CD4-positive, alpha-beta T cell treated with Interleukin-12 subunit alpha and Interleukin-12 subunit beta, for 1 hour (primary cell): ENCODE results near the gene RNF123.

ENCODE experiments used
- DNase-seq: peaks from one replicate; pipeline ENCODE4 v3.0.0-alpha.2; 2020

Gene RNF123

DNA sequence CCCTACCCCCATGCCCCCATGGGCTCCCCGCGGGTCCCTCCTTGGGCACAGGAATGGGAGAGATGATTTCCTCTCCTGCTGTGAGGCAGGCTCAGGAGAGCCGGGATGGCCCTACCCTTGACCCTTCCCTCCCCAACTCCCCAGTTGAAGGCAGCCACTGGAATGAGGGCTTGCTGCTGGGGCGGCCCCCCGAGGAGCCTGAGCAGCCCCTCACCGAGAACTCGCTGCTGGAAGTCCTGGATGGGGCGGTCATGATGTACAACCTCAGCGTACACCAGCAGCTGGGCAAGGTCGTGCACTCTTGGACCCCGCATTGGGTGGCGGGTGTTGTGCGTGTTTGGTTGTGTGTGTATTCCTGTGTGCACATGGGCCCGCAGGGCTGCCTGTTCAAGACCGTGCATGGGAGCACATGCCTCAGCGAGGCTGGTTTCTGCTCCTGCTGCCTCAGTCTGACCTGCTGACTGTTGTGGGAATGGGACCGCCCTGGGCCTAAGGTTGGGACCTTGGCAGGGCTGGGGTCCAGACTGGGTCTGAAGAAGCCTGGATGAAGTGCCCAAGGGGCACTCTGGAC is 16.1 kb downstream of the RNF123 start:
- no peak for DNase-seq

DNA sequence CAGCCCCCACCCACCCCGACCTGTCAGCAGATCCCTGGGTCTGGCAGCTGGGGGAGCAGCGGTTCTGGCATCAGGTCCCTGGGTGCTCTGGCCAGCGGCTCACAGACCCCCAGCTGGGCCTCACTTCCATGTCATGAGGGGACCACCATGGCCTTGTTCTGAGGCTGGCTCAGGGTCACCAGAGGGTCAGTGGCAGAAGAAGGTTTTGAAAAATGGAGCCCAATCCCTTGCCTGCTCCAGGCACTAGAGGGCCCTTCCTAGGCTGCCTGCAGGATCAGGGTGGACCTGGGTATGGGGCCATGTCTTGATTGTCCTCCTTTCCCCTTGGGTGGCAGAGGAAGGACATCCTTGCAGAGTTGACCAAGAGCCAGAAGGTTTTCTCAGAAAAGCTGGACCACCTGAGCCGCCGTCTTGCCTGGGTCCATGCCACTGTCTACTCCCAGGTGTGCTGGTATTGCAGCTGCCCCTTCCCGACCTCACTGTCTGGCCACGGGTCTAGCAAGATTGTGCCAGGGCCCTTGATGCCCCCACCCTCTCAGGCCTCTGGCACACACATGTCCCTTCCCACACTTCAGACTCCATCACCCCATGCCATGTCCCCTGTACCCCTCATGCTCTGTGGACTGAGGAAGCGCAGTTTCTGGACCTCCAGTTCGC is 17.2 kb downstream of the RNF123 start:
- no peak for DNase-seq

DNA sequence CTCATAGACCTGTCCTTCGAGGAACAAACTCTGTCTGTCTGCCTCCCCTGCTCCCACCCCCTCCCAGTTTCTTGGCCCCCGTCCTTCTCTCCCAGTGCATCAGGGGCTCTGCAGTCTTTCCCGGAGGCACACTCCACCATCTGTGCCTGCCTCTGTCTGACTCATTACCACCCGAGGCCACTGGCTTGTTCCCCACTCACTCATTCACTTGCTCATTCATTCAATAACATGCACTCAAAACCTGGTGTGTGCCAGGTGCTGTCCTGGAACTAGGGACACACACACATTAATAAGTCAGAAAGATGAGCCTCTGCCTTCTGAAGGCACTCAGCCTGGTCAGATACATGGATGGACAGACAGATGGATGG is 17.7 kb downstream of the RNF123 start:
- no peak for DNase-seq

DNA sequence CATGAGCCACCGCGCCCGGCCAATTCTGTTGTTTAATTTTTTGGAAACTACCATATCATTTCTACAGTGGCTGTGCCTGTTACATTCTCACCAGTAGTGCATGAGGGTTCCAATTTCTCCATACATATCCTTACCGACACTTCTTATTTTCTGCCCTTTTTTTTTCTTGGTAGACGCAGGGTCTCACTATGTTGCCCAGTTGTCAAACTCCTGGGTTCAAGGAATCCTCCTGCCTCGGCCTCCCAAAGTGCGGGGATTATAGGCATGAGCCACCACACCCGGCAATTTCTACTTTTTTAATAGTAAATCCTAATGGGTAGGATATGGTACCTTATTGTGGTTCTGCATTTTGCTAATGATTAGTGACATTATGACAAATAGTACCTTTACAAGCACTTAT is 20.5 kb downstream of the RNF123 start:
- DNase-seq: no peak

DNA sequence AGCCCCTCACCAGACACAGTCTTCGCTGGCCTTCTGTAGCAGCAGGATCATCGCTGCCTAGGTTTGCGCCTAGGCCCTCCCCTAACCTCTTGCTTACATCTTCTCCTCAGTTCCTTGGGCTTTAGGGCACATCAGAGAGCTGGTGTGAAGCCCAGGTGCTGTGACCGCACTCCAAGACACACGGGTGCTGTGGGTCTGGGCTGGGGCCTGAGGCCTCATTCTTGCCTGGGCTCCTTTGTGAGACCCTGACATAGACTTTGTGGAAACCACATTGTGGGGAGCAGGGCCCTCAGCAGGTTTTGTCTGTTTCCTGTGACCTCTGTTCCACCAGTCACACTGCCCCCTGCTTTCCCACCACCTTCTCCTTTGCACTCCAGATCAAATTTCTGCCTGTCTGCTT is 22.1 kb downstream of the RNF123 start:
- DNase-seq: no peak

DNA sequence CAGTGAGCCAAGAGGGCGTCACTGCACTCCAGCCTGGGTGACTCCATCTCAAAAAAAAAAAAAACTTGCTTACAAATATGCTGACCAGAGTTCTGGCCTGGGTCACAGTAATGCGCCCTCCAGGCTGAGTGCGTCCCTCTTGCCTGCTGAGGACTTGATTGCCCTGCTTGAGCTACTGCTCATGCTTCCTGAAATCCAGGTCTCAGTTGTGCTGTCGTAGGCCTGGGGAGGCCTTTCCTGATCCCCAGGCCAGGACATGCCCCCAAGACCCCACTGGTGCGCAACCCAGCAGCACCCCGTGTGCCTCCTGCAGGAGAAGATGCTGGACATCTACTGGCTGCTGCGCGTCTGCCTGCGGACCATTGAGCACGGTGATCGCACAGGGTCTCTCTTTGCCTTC is 22.8 kb downstream of the RNF123 start:
- DNase-seq: no peak

DNA sequence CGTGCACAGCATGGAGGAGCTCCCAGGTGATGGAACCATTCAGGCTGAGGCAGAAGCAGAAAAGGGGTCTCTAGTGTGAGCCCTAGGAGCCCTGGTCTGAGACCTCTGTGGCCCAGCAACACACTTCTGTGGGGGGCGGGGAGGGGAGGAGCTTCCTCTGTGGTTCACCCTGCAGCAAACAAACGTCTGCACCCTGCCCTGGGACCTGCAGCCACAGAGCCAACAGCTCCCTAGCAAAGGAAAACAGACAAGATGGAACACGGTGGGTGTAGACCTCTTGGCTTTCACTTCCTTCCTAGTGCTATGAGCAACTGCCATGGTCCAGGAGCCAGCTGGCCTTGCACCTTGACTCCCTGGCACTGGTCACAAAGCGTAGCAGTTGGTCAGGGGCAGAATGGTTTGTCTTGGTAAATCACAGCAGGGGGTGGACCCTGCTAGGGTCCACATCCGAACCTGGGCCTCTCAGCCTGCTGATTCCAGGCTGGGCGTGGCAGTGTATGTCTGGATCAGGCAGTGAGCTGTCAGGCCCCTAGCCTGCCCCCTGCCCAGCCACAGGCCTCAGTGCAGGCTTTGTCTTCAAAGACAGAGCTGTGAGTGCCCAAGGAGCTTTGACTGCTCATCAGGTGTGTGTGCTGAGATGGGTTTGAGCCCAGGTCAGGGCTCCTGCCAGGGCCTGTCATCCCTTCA is 23.4 kb downstream of the RNF123 start:
- DNase-seq: no peak

DNA sequence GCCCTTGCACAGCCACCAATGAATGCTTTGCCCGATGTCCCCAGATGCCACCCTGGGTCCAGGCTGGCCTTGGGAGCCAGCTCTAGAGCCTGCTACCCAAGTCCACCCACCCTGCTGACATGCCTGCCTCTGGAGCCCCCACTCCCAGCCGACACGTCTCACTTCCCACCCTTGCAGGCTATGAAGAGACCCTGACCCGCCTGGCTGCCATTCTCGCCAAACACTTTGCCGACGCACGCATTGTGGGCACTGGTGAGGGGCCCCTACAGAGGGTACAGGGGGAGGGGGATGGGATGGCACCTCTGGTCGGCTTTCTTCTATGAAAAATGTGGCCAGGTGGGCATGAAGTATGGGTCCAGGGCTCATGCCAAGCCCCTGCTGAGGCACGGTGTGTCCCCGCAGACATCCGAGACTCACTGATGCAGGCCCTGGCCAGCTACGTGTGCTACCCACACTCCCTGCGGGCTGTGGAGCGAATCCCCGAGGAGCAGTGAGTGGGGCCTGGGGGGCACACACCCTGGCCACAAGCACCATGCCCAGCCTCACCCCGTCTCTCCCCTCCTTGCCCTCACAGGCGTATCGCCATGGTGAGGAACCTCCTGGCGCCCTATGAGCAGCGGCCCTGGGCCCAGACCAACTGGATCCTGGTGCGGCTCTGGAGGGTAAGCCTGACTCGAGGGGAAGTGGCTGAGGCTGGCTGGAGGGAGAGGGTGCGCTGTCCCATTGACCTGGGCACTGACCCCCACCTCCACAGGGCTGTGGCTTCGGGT is 24.2 kb downstream of the RNF123 start:
- DNase-seq: no peak

DNA sequence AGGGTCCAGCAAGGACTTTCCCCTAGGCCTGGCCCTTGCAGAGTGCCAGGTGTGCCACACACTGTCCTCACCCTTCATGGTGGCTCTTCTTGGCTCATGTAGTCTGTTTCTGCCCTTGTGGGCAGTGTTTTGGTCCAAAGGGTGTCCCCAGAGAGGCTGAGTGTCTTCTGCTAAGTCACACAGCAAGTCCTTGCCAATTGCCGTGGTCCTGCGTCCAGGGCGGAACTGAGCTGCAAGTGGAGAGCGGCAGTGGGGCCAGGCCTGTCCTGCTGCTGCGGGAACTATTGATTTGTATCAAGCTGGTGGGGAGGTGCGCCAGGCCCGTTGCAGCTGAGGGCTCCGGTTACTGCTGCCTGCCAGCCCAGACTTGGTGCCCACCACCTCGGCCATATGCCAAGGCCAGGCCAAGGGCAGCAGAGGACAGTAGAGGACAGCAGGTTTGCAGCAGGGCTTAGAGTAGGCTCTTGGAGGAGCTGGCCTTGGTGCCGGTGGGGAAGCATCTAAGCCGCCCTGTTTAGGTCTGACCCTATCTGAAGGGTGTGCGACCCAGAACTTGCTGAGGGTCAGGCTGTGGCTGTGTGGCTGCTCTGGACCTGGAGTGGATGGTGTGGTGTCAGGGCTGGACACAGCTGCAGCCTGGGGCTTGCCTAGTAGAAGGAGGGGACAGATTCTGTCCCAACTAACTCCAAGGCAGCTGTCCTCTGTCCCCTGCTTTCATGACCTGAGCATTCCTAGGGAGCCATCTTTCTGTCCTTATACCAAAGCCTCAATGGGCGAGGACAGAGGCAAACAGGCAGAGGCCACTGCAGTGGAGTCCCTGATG is 25.6 kb downstream of the RNF123 start:
- no peak for DNase-seq

DNA sequence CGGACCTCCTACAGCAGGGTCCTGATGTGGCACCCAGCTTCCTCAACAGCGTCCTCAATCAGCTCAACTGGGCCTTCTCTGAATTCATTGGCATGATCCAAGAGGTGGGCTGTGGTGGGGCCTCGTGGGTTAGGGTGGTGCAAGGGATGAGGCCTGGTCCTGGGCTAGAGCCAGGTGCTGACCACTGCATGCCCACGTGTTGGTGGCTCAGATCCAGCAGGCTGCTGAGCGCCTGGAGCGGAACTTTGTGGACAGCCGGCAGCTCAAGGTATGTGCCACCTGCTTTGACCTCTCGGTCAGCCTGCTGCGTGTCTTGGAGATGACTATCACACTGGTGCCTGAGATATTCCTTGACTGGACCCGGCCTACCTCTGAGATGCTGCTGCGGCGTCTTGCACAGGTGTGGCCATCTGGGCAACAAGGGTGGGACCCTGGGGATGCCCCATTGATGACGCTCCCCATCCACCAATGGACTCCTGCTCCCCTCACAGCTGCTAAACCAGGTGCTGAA is 26.3 kb downstream of the RNF123 start:
- no peak for DNase-seq

DNA sequence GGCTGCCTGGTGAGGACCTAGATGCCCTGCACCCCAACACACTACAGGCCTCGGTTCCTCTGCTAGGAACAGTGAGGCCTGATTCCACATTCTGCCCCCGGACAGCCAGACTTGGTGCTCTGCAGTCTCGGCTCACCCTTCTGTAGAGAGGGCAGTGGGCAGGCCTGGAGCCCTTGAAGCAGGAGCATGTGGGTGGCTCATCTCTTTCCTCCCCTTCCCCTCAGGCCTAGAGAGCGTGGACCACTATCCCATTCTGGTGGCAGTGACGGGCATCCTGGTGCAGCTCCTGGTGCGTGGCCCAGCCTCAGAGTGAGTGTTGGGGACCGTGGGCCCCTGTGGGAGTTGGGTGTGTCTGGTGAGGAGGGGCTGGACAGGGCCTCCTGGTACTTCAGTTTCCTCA is 26.8 kb downstream of the RNF123 start:
- no peak for DNase-seq

DNA sequence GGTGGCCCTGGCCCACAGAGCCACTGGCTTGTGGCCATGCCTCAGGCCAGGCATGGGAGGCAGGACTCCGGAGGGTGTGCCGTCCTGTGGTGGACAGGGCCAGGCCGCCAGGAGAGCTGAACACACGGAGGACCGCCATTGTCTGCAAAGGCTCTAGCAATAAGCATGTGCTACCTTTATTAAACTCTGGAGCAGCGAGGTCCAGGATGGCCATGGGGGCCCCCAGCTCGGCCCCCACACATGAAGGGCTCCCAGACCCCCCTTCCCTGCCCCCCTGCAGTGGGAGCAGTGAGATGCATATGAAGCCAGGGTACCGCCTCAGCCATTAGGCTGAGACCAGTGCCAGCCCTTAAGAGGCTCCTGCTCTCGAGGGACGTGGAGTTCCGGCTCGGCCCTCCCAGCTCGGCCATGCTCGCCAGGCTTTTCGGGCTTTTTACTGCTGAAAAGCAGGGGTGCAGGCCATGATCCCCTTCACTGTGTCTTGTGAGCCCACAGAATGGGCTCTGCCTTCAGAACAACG is 27.4 kb downstream of the RNF123 start:
- DNase-seq: no peak

DNA sequence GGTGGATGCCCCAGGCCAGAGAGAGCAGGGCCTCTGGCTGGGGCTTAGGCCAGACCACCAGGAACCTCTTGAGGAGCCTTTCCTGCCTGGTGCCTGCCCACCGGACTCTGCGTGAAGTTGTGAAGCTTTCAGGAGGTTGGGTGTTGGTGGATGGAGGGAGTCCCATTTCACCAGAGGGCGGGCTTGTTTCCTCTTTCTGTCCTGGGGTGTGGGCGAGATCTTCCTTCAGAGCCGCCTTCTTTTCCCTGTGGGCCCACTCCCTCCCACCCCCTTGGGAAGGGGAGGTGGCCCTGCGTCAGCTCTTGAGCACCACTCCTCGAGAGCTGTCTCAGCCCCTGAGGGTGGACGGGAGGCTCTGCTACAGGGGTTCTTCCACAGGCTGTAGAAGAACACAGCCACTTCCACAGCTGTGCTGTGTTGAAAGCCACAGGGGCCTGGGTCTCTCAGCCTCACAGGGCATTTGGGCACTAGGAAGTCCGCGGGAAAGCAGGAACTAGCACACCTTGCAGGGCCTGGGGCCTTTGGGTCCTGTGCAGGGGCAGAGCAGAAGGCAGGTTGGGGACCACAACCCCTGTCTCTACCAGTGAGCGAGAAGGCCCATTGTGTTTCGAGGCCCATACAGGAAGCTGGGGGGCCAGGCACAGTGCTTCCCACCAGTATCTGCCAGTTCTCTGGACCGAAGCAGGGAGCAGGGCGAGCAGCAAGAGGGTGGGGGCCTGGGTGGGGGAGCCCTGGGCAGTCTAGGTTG is 28.0 kb downstream of the RNF123 start:
- no peak for DNase-seq

DNA sequence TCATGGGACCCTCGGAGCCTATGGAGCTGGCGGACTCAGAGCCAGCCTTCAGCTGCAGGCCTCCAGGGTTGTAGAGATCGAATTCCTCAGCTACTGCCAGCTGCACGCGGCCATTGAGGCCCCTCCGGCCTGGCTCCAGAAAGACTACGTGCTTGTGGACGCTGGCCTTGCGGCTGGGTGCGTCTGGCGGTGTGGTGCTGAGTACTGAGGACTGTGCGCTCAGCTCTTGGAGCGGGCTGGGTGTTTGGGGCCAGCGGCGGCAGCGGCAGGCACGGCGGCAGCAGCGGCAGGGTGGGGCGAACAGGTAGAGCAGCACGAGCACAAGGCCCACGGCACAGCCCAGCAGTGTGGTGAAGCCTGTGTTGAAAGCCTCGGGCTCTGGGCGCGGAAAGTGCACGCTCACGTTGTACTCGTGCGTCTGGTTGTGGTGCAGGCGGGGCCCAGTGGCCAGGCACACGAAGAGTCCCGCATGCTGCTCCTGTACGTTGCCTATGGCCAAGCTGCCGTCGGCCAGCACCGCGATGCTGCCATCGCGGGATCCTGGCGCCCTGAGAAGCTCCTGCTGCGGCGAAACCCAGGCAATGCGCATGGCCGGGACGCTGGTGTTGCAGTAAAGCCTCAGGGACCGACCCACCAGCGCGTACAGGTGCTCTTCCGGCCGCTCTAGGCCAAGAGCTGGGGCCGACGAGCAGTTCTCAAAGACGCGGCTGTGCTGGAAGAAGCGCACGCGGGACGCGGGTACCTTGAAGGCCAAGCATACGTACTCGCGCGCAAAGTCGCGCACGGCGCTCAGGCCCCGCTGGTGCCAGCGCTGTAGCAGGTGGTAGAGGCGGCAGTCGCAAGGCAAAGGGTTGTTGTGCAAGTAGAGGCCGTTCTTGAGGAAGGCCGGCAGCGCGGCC is 28.9 kb downstream of the RNF123 start:
- no peak for DNase-seq

DNA sequence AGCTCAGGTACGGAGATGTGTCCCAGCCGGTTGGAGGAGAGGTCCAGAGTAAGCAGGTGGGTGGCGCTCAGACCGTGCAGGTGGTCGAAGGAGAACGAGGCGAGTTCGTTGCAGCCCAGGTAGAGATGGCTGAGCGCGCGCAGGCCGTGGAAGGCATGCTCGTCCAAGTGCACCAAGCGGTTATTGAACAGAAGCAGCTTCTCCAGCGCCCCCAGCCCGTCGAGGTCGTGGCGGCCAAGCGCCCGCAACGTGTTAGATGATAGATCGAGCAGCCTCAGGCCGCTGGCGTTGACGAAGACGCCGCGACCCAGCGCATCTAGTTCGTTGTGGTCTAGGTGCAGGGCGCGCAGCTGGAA is 29.5 kb downstream of the RNF123 start:
- no peak for DNase-seq

DNA sequence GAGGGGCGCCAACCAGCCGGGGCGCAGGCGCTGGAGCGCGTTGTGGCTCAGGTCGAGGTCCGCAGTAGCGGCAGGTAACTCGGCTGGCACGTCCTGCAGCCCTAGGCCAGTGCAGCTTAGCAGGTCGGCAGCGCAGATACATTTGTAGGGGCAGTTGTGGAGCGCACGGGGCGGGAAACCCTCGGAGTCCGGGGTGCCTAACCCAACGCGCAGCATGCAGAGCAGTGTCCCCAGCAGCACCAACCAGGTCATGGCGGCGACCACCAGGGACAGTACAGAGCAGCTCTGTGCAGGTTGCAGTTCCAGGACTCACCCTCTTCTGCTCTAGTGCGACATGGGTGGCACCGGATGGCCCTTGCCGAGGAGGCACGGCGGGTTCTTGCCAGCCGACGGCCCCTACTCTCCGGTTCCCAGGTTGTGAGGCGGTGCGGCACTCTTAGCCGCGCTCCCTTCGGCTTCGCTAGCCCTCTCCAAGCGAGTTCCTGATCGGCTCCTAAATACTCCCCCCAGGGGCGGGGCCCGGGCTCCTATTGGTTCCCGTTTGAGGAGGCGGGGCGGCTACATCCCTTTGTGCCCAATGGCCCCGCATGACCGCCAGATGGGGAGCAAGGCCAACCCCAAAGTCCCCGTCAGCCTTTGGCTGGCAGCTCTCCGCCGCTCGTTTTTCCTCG is 30.0 kb downstream of the RNF123 start, which contains the start of gene AMIGO3:
Gene AMIGO3, minus strand, starts transcription at position 471 of the 671 bp plus-strand sequence. Its CDS starts 219 bp downstream, at position 252.
- peak; percentile 91 for DNase-seq

DNA sequence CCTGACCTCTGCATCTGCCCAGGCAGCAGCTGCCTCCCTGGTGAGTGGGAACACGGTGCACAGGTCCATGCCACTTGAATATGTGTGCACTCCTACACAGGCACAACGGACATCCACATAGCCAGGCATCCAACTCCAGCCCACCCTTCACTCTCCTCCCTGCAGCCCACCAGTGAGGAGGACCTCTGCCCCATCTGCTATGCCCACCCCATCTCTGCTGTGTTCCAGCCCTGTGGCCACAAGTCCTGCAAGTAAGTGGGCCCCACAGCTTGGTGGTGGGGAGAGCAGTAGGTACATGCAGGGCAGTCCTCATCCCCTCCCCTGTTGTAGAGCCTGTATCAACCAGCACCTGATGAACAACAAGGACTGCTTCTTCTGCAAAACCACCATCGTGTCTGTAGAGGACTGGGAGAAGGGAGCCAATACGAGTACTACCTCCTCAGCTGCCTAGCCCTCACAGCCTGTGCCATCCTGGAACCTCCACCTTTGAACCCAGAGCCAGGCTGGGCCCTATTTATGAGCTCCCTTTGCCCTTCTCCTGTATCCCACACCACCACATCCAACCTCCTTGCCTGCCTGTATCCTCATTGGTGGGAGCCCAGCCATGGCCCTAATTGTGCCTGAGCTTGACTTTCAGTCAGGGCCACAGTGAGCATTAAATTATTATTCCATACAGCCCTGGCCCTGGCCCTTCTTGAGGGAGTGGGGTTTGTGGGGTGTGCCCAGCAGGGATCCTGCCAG is 31.7 kb downstream of the RNF123 start:
- no peak for DNase-seq

DNA sequence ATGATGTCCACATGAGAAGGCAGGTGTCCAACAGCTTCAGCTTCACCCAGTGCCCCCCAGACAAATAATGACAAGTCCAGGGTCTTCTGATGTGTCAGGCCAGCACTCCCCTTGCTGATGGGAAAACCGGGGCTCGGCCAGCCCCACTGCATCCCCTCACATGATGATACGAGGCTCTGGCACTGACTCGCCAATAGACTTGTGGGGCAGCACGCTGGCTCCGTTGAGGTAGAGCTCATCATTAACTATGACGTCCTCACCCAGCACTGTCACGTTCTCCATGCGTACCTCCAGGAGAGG is 32.2 kb downstream of the RNF123 start:
- DNase-seq: no peak
